Thymus (tissue), 11 donors: ENCODE measurements around the gene TTC33. TPM values are rescaled to one million over a fixed set of nuclear protein-coding genes. Genes with fewer than 3 reads are reported as not detected.

Experiments
- DNase-seq, 9 donors: peaks; one replicate each; pipeline ENCODE4 v3.0.0-alpha.2; 2013; ENCODE audit warnings: low spot score in 9 of 9, low read depth in 6 of 9, missing footprints in 1 of 9
- H3K27ac ChIP-seq, 2 donors: one replicate each; pipeline ENCODE4 v1.5.1; 2013; ENCODE audit warnings: control low read depth in 1 of 2, low read depth in 1 of 2, low read length in 1 of 2, mild to moderate bottlenecking in 1 of 2, moderate library complexity in 1 of 2
- H3K27me3 ChIP-seq, 2 donors: one replicate each; pipeline ENCODE4 v1.5.1; 2013; ENCODE audit warnings: low read length in 1 of 2; ENCODE audit not compliant: control insufficient read depth in 2 of 2, insufficient read depth in 1 of 2
- H3K36me3 ChIP-seq, 2 donors: one replicate each; pipeline ENCODE4 v1.5.1; 2013; ENCODE audit warnings: low read length in 1 of 2, mild to moderate bottlenecking in 1 of 2, moderate library complexity in 1 of 2; ENCODE audit not compliant: control insufficient read depth in 2 of 2, insufficient read depth in 2 of 2
- H3K4me1 ChIP-seq, 2 donors: one replicate each; pipeline ENCODE4 v1.5.1; 2013; ENCODE audit warnings: low read length in 2 of 2; ENCODE audit not compliant: control insufficient read depth in 2 of 2, insufficient read depth in 2 of 2
- H3K4me3 ChIP-seq, 2 donors: one replicate each; pipeline ENCODE4 v1.5.1; 2013; ENCODE audit warnings: low read length in 2 of 2, control low read depth in 1 of 2, mild to moderate bottlenecking in 1 of 2
- H3K9me3 ChIP-seq, 2 donors: one replicate each; pipeline ENCODE4 v1.5.1; 2013; ENCODE audit warnings: low read length in 1 of 2, mild to moderate bottlenecking in 1 of 2; ENCODE audit not compliant: control insufficient read depth in 2 of 2, insufficient read depth in 1 of 2
- WGBS: extraction: QIAGEN DNeasy Blood & Tissue Kit; methylation state at CpG from one replicate; pipeline ENCODE4 v1.1.7; 2013; 5-methylcytosine and 5-hydroxymethylcytosine counted together
- polyA plus RNA-seq: library from polyadenylated mRNA; stranded (reverse); fragments of 200-250 nt; gene quantifications from one replicate; pipeline ENCODE4 v1.2.3, GENCODE V29; 2013
- total RNA-seq: library from RNA; stranded (reverse); fragments of 120-200 nt; gene quantifications from one replicate; pipeline ENCODE4 v1.2.4, GENCODE V29; 2013
- donor health status: healthy.

The TTC33 gene
- total and polyA plus RNA-seq, 2 donors, result 13.4 to 34.5 TPM

- H3K27ac ChIP-seq, result no peak overlapping the region
- WGBS, result 98% methylated on average over 1 of the region's 1 CpG
- no peak overlapping the region for H3K4me3 ChIP-seq
- H3K27me3 ChIP-seq, result no peaks in the 10 kb centered on the region
- H3K4me1 ChIP-seq, result no peaks in the 10 kb centered on the region
- no peaks in the 10 kb centered on the region for H3K9me3 ChIP-seq
- no peak for DNase-seq
- no peaks in the 10 kb centered on the region for H3K36me3 ChIP-seq
These were observed 263.7 kb downstream of the TTC33 start for GRCh38 chr5:40492056-40492455.

GRCh38 chr5:40491644-40492043 is 264.1 kb downstream of the TTC33 start:
- Histone ChIP-seq H3K27ac (no peak overlapping the region), H3K27me3 (no peaks in the 10 kb centered on the region), H3K36me3 (no peaks in the 10 kb centered on the region), H3K9me3 (no peaks in the 10 kb centered on the region), H3K4me3 (no peak overlapping the region), H3K4me1 (peaks cover under 1 to 2% of the 10 kb centered on the region in 2 donors)
- no peak for DNase-seq
- WGBS, result 93% methylated on average over 1 of the region's 1 CpG

GRCh38 chr5:40490464-40491111 is 265.2 kb downstream of the TTC33 start:
- DNase-seq, result no peak
- H3K4me3 ChIP-seq, result no peak overlapping the region
- H3K4me1 ChIP-seq, result peaks cover 7% of the 10 kb centered on the region in 2 donors
- no peaks in the 10 kb centered on the region for H3K9me3 ChIP-seq
- no peaks in the 10 kb centered on the region for H3K27me3 ChIP-seq
- 57% methylated on average over 4 of the region's 4 CpGs for WGBS
- no peaks in the 10 kb centered on the region for H3K36me3 ChIP-seq
- no peak overlapping the region for H3K27ac ChIP-seq

- Histone ChIP-seq H3K36me3 (no peaks in the 10 kb centered on the region), H3K4me1 (peaks cover 7% of the 10 kb centered on the region in 2 donors), H3K27me3 (no peaks in the 10 kb centered on the region), H3K27ac (no peak overlapping the region), H3K4me3 (no peak overlapping the region), H3K9me3 (no peaks in the 10 kb centered on the region)
- no peak for DNase-seq
- 100% methylated on average over 3 of the region's 3 CpGs for WGBS
These were observed 266.3 kb downstream of the TTC33 start for GRCh38 chr5:40489421-40489820.

- peaks cover 7% of the 10 kb centered on the region in 2 donors for H3K4me1 ChIP-seq
- H3K9me3 ChIP-seq, result no peaks in the 10 kb centered on the region
- no peak overlapping the region for H3K4me3 ChIP-seq
- no peaks in the 10 kb centered on the region for H3K36me3 ChIP-seq
- 42% methylated on average over 4 of the region's 4 CpGs for WGBS
- H3K27me3 ChIP-seq, result no peaks in the 10 kb centered on the region
- H3K27ac ChIP-seq, result peak overlapping the region; percentile 50 to 64
- DNase-seq, result peak in 5 of 9 donors; percentile 13 to 75 (median 27)
These were observed 269.1 kb downstream of the TTC33 start for GRCh38 chr5:40486437-40487275.

GRCh38 chr5:40485021-40485998 is 270.5 kb downstream of the TTC33 start:
- Histone ChIP-seq H3K27ac (no peak overlapping the region), H3K36me3 (no peaks in the 10 kb centered on the region), H3K9me3 (no peaks in the 10 kb centered on the region), H3K4me3 (no peak overlapping the region), H3K4me1 (peaks cover 7% of the 10 kb centered on the region in 2 donors), H3K27me3 (no peaks in the 10 kb centered on the region)
- no peak for DNase-seq
- 87% methylated on average over 10 of the region's 10 CpGs for WGBS

- H3K36me3 ChIP-seq, result no peaks in the 10 kb centered on the region
- 4% methylated on average over 2 of the region's 2 CpGs for WGBS
- peaks cover 7% of the 10 kb centered on the region in 2 donors for H3K4me1 ChIP-seq
- H3K27ac ChIP-seq, result no peak overlapping the region
- H3K9me3 ChIP-seq, result no peaks in the 10 kb centered on the region
- DNase-seq, result peak in 1 of 9 donors; percentile 58
- no peaks in the 10 kb centered on the region for H3K27me3 ChIP-seq
- no peak overlapping the region for H3K4me3 ChIP-seq
These were observed 271.3 kb downstream of the TTC33 start for GRCh38 chr5:40484495-40484894.

GRCh38 chr5:40483316-40483715 is 272.4 kb downstream of the TTC33 start:
- H3K4me3 ChIP-seq, result no peak overlapping the region
- H3K36me3 ChIP-seq, result no peaks in the 10 kb centered on the region
- H3K27ac ChIP-seq, result no peak overlapping the region
- no peak for DNase-seq
- H3K9me3 ChIP-seq, result no peaks in the 10 kb centered on the region
- H3K4me1 ChIP-seq, result peaks cover 7% of the 10 kb centered on the region in 2 donors
- no peaks in the 10 kb centered on the region for H3K27me3 ChIP-seq
